Retinal pigment epithelial cell (primary cell): Measurements from ENCODE around the gene UBAC1.

Source experiments
- DNase-seq: peaks from one replicate; pipeline ENCODE4 v3.0.0-alpha.2; 2010; ENCODE audit warnings: low read depth
- H3K4me3 ChIP-seq: 2 replicates; pipeline ENCODE4 v1.5.1; 2011; ENCODE audit warnings: mild to moderate bottlenecking, low read length, control low read depth, moderate library complexity
- CTCF ChIP-seq: conservative IDR thresholded peaks from 2 replicates; pipeline ENCODE4 v1.5.1; 2011; ENCODE audit warnings: low read depth, low read length, control low read depth, inconsistent platforms

UBAC1 gene

DNA sequence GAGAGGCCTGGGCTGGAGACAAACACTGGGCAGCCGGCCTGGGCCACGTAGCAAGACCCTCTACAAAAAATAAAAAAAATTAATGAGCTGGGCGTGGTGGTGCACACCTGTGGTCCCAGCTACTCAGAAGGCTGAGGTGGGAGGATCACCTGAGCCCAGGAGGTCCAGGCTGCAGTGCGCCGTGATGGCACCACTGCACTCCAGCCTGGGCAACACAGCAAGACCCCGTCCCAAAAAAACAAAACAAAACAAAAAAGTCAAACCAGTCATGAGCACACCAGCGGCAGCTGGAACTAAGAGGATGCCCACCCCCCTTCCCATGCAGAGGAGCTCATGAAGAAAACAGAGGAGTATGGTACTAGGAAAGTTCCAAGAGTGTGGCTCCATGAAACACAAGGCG is 2.2 kb upstream of the UBAC1 start:
- no peak overlapping the region for H3K4me3 ChIP-seq
- DNase-seq = no peak
- TF ChIP-seq CTCF = no peak

- no peak for DNase-seq
- no peak for TF ChIP-seq CTCF
- H3K4me3 ChIP-seq = no peak overlapping the region
Measured at GRCh38 chr9:135962696-135963307, 1.6 kb upstream of the UBAC1 start.

- H3K4me3 ChIP-seq = peak overlapping the region; percentile 19
- DNase-seq = no peak
- TF ChIP-seq CTCF = no peak
Measured at GRCh38 chr9:135961811-135962695, 880 bp upstream of the UBAC1 start.

DNA sequence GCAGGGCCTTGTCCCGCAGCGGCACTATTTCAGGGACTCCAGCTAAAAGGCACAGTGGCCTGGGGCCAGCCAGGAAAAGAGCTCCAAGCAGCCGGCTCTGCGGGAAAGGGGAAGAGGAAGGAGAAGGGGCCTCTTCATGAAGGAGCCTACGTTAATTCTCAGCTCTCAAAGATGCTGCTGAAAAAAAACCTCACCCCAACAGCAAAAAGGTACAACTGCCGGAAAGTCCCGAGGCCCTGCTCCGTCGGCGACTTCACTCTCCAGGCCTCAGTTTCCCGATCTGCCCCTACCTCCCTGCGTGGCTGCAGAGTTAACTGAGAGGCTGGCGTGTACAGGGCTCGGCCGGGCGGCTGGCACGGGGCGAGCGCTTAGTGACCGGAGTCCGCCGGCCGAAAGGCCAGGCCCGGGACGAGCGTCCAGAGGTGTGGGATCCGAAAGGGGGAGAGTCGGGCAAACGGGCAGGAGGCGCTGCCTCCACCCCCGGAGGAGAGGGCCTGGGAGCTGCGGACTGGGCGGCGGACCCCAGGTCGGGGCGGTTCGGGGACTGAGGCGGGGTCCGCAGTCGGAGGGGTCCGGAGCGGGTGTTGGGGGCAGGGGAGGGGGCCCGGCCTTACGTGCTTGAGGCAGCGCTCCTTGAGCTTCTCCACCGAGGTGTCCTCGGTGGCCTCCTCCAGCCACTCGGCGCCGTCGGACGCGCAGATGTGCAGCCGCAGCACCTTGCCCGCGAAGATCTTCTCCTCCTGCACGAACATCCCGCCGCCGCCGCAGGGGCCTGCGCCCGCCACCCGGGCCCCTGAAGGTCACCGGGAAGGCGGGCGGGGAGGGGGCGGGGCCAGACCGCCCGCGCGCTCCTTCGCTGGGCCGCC is 529 bp downstream of the UBAC1 start:
- no peak for TF ChIP-seq CTCF
- DNase-seq = no peak
- peak overlapping the region; percentile 76 for H3K4me3 ChIP-seq

DNA sequence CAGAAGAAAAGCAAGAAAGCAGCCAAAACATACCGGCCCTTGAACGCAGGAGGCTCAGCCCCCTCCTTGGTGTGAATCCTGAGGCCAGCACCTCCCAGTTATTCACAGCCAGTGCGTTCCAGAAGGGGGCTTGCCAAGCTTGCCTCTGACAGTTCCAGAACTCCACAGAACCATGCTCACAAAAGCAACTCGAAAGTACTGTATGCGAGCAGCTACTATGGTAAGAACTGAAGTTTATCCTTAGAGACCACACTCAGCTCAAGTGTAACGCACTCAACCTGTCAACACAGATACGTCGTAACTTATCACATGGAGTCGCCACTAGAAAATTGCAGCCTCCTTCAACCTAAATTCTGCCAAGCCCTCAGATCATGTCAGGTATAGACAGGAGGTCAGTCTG is 1.4 kb downstream of the UBAC1 start:
- DNase-seq = no peak
- no peak for TF ChIP-seq CTCF
- H3K4me3 ChIP-seq = peak overlapping the region; percentile 76

GRCh38 chr9:135958485-135958884 is 2.7 kb downstream of the UBAC1 start:
- no peak overlapping the region for H3K4me3 ChIP-seq
- DNase-seq = no peak
- TF ChIP-seq CTCF = no peak
